IgD-negative memory B cell (primary cell): ENCODE measurements around the gene COL25A1. TPM values are rescaled to one million over a fixed set of nuclear protein-coding genes. Genes with fewer than 3 reads are reported as not detected.
"Not testable (repeated sequence)": the region's sequence is repeated elsewhere in the genome, so short reads cannot be mapped to it uniquely, and the experiment has no call there.

Source experiments
- H3K27ac Mint-ChIP-seq, 3 donors: one replicate each; pipeline ENCODE4 v1.8.0; 2020 to 2022; ENCODE audit warnings: mild to moderate bottlenecking in 3 of 3, mixed read lengths in 3 of 3, moderate library complexity in 1 of 3
- H3K27me3 Mint-ChIP-seq: one replicate; pipeline ENCODE4 v1.8.0; 2021; ENCODE audit warnings: mixed read lengths
- H3K36me3 Mint-ChIP-seq: one replicate; pipeline ENCODE4 v1.8.0; 2020; ENCODE audit warnings: mild to moderate bottlenecking, mixed read lengths
- H3K4me1 Mint-ChIP-seq, 3 donors: one replicate each; pipeline ENCODE4 v1.8.0; 2020 to 2022; ENCODE audit warnings: mixed read lengths in 3 of 3, mild to moderate bottlenecking in 1 of 3
- H3K4me3 Mint-ChIP-seq, 4 donors: one replicate each; pipeline ENCODE4 v1.8.0; 2020 to 2022; ENCODE audit warnings: mild to moderate bottlenecking in 4 of 4, mixed read lengths in 4 of 4, moderate library complexity in 3 of 4
- H3K9me3 Mint-ChIP-seq, 3 donors: one replicate each; pipeline ENCODE4 v1.8.0; 2020 to 2021; ENCODE audit warnings: mixed read lengths in 3 of 3, mild to moderate bottlenecking in 1 of 3
- polyA plus RNA-seq: library from polyadenylated mRNA; unstranded; fragments of 300-500 nt; fragmentation: Illumina TruSeq; gene quantifications from one replicate; pipeline ENCODE4 v1.2.3, GENCODE V29; 2021

COL25A1 gene
- polyA plus RNA-seq, 1 donor from 2014 or later, result not detected

DNA sequence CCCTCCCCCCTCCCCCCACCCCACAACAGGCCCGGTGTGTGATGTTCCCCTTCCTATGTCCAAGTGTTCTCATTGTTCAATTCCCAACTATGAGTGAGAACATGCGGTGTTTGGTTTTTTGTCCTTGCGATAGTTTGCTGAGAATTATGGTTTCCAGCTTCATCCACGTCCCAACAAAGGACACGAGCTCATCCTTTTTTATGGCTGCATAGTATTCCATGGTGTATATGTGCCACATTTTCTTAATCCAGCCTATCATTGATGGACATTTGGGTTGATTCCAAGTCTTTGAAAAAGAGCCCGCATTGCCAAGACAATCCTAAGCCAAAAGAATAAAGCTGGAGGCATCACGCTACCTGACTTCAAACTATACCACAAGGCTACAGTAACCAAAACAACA is 231.8 kb downstream of the COL25A1 start:
- H3K27ac Mint-ChIP-seq, H3K4me3 Mint-ChIP-seq, H3K36me3 Mint-ChIP-seq, H3K9me3 Mint-ChIP-seq, H3K4me1 Mint-ChIP-seq, H3K27me3 Mint-ChIP-seq: not testable (repeated sequence)

GRCh38 chr4:109067508-109068235 is 234.8 kb downstream of the COL25A1 start:
- no peak overlapping the region for H3K4me3 Mint-ChIP-seq
- no peaks in the 10 kb centered on the region for H3K36me3 Mint-ChIP-seq
- no peaks in the 10 kb centered on the region for H3K4me1 Mint-ChIP-seq

GRCh38 chr4:109065006-109065405 is 237.5 kb downstream of the COL25A1 start:
- no peaks in the 10 kb centered on the region for H3K27me3 Mint-ChIP-seq
- no peak overlapping the region for H3K27ac Mint-ChIP-seq
- H3K4me3 Mint-ChIP-seq, result no peak overlapping the region
- H3K9me3 Mint-ChIP-seq, result peaks cover 0 to 3% (median 0%) of the 10 kb centered on the region in 3 donors
- no peaks in the 10 kb centered on the region for H3K4me1 Mint-ChIP-seq
- no peaks in the 10 kb centered on the region for H3K36me3 Mint-ChIP-seq

More at GRCh38 chr4:109067508-109068235, 234.8 kb downstream of the COL25A1 start:
- Mint-ChIP-seq H3K27ac (no peak overlapping the region), H3K9me3 (peaks cover 0 to 1% (median 0%) of the 10 kb centered on the region in 3 donors), H3K27me3 (no peaks in the 10 kb centered on the region)

- H3K9me3 Mint-ChIP-seq, result peaks cover 0 to 2% (median 0%) of the 10 kb centered on the region in 3 donors
- no peak overlapping the region for H3K27ac Mint-ChIP-seq
- no peak overlapping the region for H3K4me3 Mint-ChIP-seq
- no peaks in the 10 kb centered on the region for H3K27me3 Mint-ChIP-seq
- no peaks in the 10 kb centered on the region for H3K4me1 Mint-ChIP-seq
- H3K36me3 Mint-ChIP-seq, result no peaks in the 10 kb centered on the region
These were observed 249.2 kb downstream of the COL25A1 start for GRCh38 chr4:109053257-109053656.

- no peaks in the 10 kb centered on the region for H3K27me3 Mint-ChIP-seq
These were observed 249.6 kb downstream of the COL25A1 start for GRCh38 chr4:109052821-109053220.

GRCh38 chr4:109051054-109051453 is 251.4 kb downstream of the COL25A1 start:
- peaks cover 4% of the 10 kb centered on the region for H3K27me3 Mint-ChIP-seq
- H3K4me1 Mint-ChIP-seq, result peaks cover 0 to 3% (median 0%) of the 10 kb centered on the region in 3 donors
- H3K36me3 Mint-ChIP-seq, result no peaks in the 10 kb centered on the region
- no peak overlapping the region for H3K27ac Mint-ChIP-seq
- H3K9me3 Mint-ChIP-seq, result peaks cover 0 to 2% (median 0%) of the 10 kb centered on the region in 3 donors
- no peak overlapping the region for H3K4me3 Mint-ChIP-seq

More at GRCh38 chr4:109052821-109053220, 249.6 kb downstream of the COL25A1 start:
- Mint-ChIP-seq H3K4me3 (no peak overlapping the region), H3K9me3 (peaks cover 0 to 2% (median 0%) of the 10 kb centered on the region in 3 donors), H3K36me3 (no peaks in the 10 kb centered on the region), H3K4me1 (no peaks in the 10 kb centered on the region), H3K27ac (no peak overlapping the region)

DNA sequence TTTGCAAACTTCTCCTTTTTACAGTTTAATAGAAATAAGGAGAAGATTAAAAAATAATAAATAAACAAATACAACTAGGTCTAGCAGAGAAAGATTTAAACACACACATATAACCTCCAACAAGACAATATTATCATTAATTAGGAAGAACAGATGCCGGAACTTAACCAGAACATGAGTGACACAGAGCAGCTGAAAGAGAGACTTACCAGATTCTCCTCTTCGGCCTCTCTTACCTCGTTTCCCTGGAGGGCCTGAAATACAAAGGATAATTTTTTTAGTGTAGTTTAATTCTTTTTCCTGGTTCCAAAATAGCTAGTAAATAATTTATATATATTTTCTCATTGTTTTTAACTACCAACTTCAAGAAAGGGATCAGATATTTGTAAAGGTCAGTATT is 252.5 kb downstream of the COL25A1 start:
- Mint-ChIP-seq H3K27me3 (peaks cover 4% of the 10 kb centered on the region), H3K4me1 (peaks cover 0 to 3% (median 0%) of the 10 kb centered on the region in 3 donors), H3K9me3 (peaks cover 0 to 2% (median 0%) of the 10 kb centered on the region in 3 donors), H3K36me3 (no peaks in the 10 kb centered on the region), H3K4me3 (no peak overlapping the region), H3K27ac (no peak overlapping the region)

- Mint-ChIP-seq H3K27ac (peak overlapping the region in 1 of 3 donors; percentile 58), H3K9me3 (peaks cover 0 to 4% (median 0%) of the 10 kb centered on the region in 3 donors), H3K4me3 (no peak overlapping the region)
These were observed 255.8 kb downstream of the COL25A1 start for GRCh38 chr4:109046471-109047201.

DNA sequence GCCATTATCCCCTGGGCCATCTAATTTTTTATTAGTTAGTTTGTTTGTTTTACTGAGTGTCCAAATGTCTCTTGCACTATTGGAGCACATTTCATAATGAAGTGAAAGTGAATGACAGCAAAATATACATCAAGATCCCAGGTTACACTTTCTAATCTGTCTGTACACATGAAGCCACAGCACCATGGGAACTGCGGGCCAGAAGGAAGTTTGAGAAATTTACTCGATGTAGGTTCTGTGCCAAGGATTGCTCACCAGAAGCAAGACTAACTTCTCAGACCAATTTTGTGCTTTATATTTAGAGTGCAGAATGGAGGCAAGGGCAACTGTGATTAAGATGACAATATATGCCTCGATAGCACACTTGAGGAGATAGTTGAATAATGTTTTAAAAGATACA is 258.0 kb downstream of the COL25A1 start:
- peaks cover 5% of the 10 kb centered on the region for H3K27me3 Mint-ChIP-seq

More at GRCh38 chr4:109046471-109047201, 255.8 kb downstream of the COL25A1 start:
- H3K4me1 Mint-ChIP-seq, result peaks cover 0 to 3% (median 0%) of the 10 kb centered on the region in 3 donors
- no peaks in the 10 kb centered on the region for H3K36me3 Mint-ChIP-seq
- peaks cover 4% of the 10 kb centered on the region for H3K27me3 Mint-ChIP-seq

DNA sequence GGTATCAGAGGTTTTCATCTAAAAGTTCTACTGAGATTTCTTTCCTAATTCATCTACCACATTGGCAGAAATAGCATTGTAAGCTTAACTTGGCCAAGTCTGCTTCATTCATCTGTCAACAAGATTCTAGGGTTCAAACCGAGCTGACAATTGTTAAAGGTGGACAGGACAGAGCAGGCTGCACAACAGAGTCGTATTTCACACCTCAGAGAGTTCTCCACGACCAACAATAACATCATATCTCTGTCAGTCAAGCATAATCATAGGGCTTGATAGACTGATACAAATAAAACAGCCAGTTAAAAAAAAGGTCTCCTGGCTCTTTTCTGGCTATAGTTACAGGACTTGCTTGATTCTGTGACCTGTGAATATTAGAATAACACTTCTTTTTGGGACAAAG is 259.2 kb downstream of the COL25A1 start:
- Mint-ChIP-seq H3K4me3 (no peak overlapping the region), H3K27ac (no peak overlapping the region), H3K4me1 (peaks cover 0 to 3% (median 0%) of the 10 kb centered on the region in 3 donors), H3K27me3 (peaks cover 6% of the 10 kb centered on the region), H3K9me3 (peaks cover 0 to 4% (median 0%) of the 10 kb centered on the region in 3 donors), H3K36me3 (no peaks in the 10 kb centered on the region)

More for the DNA sequence above, 258.0 kb downstream of the COL25A1 start:
- Mint-ChIP-seq H3K4me1 (peaks cover 0 to 3% (median 0%) of the 10 kb centered on the region in 3 donors), H3K36me3 (no peaks in the 10 kb centered on the region), H3K4me3 (no peak overlapping the region), H3K9me3 (peaks cover 0 to 4% (median 0%) of the 10 kb centered on the region in 3 donors), H3K27ac (no peak overlapping the region)

- Mint-ChIP-seq H3K27me3 (peaks cover 2% of the 10 kb centered on the region), H3K4me1 (no peaks in the 10 kb centered on the region), H3K27ac (no peak overlapping the region), H3K9me3 (peaks cover 0 to 4% (median 0%) of the 10 kb centered on the region in 3 donors), H3K36me3 (no peaks in the 10 kb centered on the region), H3K4me3 (no peak overlapping the region)
These were observed 260.7 kb downstream of the COL25A1 start for GRCh38 chr4:109041463-109042360.

GRCh38 chr4:109040441-109040840 is 262.0 kb downstream of the COL25A1 start:
- H3K4me1 Mint-ChIP-seq, result no peaks in the 10 kb centered on the region

GRCh38 chr4:109037026-109037425 is 265.4 kb downstream of the COL25A1 start:
- Mint-ChIP-seq H3K27ac (no peak overlapping the region), H3K4me3 (no peak overlapping the region), H3K36me3 (no peaks in the 10 kb centered on the region), H3K27me3 (peaks cover 2% of the 10 kb centered on the region), H3K4me1 (no peaks in the 10 kb centered on the region), H3K9me3 (peaks cover 0 to 1% (median 0%) of the 10 kb centered on the region in 3 donors)

More at GRCh38 chr4:109040441-109040840, 262.0 kb downstream of the COL25A1 start:
- Mint-ChIP-seq H3K9me3 (peaks cover 0 to 4% (median 0%) of the 10 kb centered on the region in 3 donors), H3K4me3 (no peak overlapping the region), H3K27me3 (peaks cover 2% of the 10 kb centered on the region), H3K36me3 (no peaks in the 10 kb centered on the region), H3K27ac (no peak overlapping the region)

- Mint-ChIP-seq H3K27ac (no peak overlapping the region), H3K27me3 (no peaks in the 10 kb centered on the region), H3K36me3 (no peaks in the 10 kb centered on the region), H3K4me1 (no peaks in the 10 kb centered on the region), H3K9me3 (peaks cover 0 to 1% (median 0%) of the 10 kb centered on the region in 3 donors), H3K4me3 (no peak overlapping the region)
These were observed 268.5 kb downstream of the COL25A1 start for GRCh38 chr4:109033993-109034392.
